Heart left ventricle (tissue), 16 donors: ENCODE data around the gene DAB2IP. TPM values are rescaled to one million over a fixed set of nuclear protein-coding genes. Genes with fewer than 3 reads are reported as not detected.
"Not testable (repeated sequence)": the region's sequence is repeated elsewhere in the genome, so short reads cannot be mapped to it uniquely, and the experiment has no call there.

Experiments used
- ATAC-seq, 4 donors: fragments of 200-7000 bp; cut with Tn5 transposase; one replicate each; pipeline ENCODE4 v1.9.1; 2020 to 2022; ENCODE audit warnings: moderate library complexity in 4 of 4, mild to moderate bottlenecking in 3 of 4, moderate number of reproducible peaks in 1 of 4
- DNase-seq, 5 donors: peaks; one replicate each; pipeline ENCODE4 v3.0.0-alpha.2; 2020
- H3K27ac ChIP-seq, 12 donors: fragments of 200-600 bp; sonication (generic) in 4 of 12; one replicate each; pipeline versions ENCODE4 v1.5.0 to v1.8.0; 2016 to 2022; ENCODE audit warnings: mild to moderate bottlenecking in 2 of 12
- H3K27me3 ChIP-seq, 9 donors: fragments of 200-600 bp; sonication (generic) in 2 of 9; one replicate each; pipeline versions ENCODE4 v1.5.1 to v1.8.0; 2016 to 2022; ENCODE audit warnings: mild to moderate bottlenecking in 3 of 9
- H3K36me3 ChIP-seq, 9 donors: fragments of 200-600 bp; sonication (generic) in 2 of 9; one replicate each; pipeline versions ENCODE4 v1.5.0 to v1.8.0; 2018 to 2022; ENCODE audit warnings: mild to moderate bottlenecking in 2 of 9
- H3K4me1 ChIP-seq, 12 donors: fragments of 200-600 bp; sonication (generic) in 4 of 12; one replicate each; pipeline versions ENCODE4 v1.5.0 to v1.8.0; 2016 to 2022; ENCODE audit warnings: mild to moderate bottlenecking in 3 of 12
- H3K4me3 ChIP-seq, 12 donors: fragments of 200-600 bp; sonication (generic) in 4 of 12; one replicate each; pipeline versions ENCODE4 v1.5.0 to v1.8.0; 2017 to 2022; ENCODE audit warnings: mild to moderate bottlenecking in 9 of 12, moderate library complexity in 4 of 12
- H3K9me3 ChIP-seq, 12 donors: fragments of 200-600 bp; sonication (generic) in 4 of 12; one replicate each; pipeline versions ENCODE4 v1.5.0 to v1.8.0; 2016 to 2022; ENCODE audit warnings: mild to moderate bottlenecking in 1 of 12
- POLR2A ChIP-seq, 2 donors: fragments of 450-650 bp; IDR thresholded peaks; one replicate each; pipeline ENCODE4 v1.6.1; 2017; ENCODE audit warnings: antibody characterized with exemption in 2 of 2, mild to moderate bottlenecking in 2 of 2, moderate library complexity in 2 of 2
- WGBS, 4 donors: extraction: QIAGEN DNeasy Blood & Tissue Kit in 2 of 4; methylation state at CpG; one replicate each; pipeline versions ENCODE4 v1.1.5 to v1.1.7; 2013 to 2018; 5-methylcytosine and 5-hydroxymethylcytosine counted together
- intact Hi-C, 10 donors: fragments of 100-400 bp; cut with DNase I; formaldehyde crosslinking; loops; one replicate each; pipeline versions ENCODE4 v1.11.1 to v1.14.2; 2022
- polyA plus RNA-seq, 2 donors: library from polyadenylated mRNA; stranded (reverse); fragments of 200-250 nt; gene quantifications; one replicate each; pipeline ENCODE4 v1.2.3, GENCODE V29; 2013
- total RNA-seq, 9 donors: library from RNA; depleted of rRNA in 2 of 9; stranded (reverse); fragments of >200 nt in 2 of 9; fragmentation: NEBNext Ultra II Directional in 3 of 9; extraction: Animal tissue kit (Norgen Biotek cat#: 25700) in 3 of 9; gene quantifications; one replicate each; pipeline versions ENCODE4 v1.1.0 to v1.2.4, GENCODE V29; 2016 to 2023
- TF ChIP-seq, protein P1 (sequence below), 12 donors: fragments of 200-600 bp; sonication (generic) in 4 of 12; IDR thresholded peaks; one replicate each; pipeline versions ENCODE4 v1.5.0 to v1.8.0; 2018 to 2022; ENCODE audit warnings: antibody characterized with exemption in 12 of 12, mild to moderate bottlenecking in 5 of 12
- donor health status: ischemic (EF 13 %, LVEDD 7.1; RV severe dilation, severe dysfunction).
- donor health status: healthy with polysubstance abuse.
- donor health status: DM: no; HTN: yes; CAD: no.
- donor health status: DM: no; HTN: no; CAD: no.
- donor health status: ischemic (EF 25% LVEDD 6.9; RV normal size, moderate dysfunction).
- donor health status: ischemic (EF 25% LVEDD 5.7; RV mildly dilated, moderate dysfunction).
- donor health status: healthy.
- donor health status: DM: yes; HTN: yes; CAD: no.
- donor health status: ischemic (EF 35%, LVEDD 5.7; RV mildly dilated, moderate dysfunction).
- donor health status: nonischemic (EF 11% LVEDD 7.7; RV severe dilation, severe dysfunction).
- donor health status: DM: yes; HTN: yes; CAD: no.
- donor health status: PGD.
- donor health status: ischemic (EF 29% LVEDD 5.4; RV normal size, mild dysfunction).
- donor health status: nonischemic (EF 23%, LVEDD 6.1; RV moderate dilation, normal function).

Gene DAB2IP
- total and polyA plus RNA-seq, 11 donors: 30.9 to 103 (median 52.6) TPM

DNA sequence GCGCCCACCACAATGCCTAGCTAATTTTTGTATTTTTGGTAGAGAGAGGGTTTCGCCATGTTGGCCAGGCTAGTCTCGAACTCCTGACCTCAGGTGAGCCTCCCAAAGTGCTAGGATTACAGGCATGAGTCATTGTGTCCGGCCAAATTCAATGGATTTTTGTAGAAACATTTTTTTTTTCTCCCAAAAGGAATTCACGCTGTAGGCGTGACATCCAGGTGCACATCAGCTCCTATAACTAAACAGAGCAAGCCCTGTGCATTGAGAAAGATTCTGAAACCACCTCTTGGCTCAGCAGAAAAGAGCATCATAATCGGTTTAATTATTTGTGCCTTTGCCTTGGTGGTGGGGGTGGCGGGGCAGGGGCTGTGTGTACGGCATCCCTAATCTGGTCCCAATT lies 32.9 kb upstream of the DAB2IP start:
- H3K27me3 ChIP-seq: no peaks in the 10 kb centered on the region
- WGBS, 4 donors: 80 to 88% (median 86%) methylated on average over 9 of the region's 9 CpGs
- DNase-seq (no peak), ATAC-seq (no peak)
- peaks cover 5 to 79% (median 43%) of the 10 kb centered on the region in 12 donors for H3K4me1 ChIP-seq
- H3K4me3 ChIP-seq: no peak overlapping the region
- TF ChIP-seq POLR2A (IDR thresholded peaks at IDR 0.05): no peak
- TF ChIP-seq, protein P1, sequence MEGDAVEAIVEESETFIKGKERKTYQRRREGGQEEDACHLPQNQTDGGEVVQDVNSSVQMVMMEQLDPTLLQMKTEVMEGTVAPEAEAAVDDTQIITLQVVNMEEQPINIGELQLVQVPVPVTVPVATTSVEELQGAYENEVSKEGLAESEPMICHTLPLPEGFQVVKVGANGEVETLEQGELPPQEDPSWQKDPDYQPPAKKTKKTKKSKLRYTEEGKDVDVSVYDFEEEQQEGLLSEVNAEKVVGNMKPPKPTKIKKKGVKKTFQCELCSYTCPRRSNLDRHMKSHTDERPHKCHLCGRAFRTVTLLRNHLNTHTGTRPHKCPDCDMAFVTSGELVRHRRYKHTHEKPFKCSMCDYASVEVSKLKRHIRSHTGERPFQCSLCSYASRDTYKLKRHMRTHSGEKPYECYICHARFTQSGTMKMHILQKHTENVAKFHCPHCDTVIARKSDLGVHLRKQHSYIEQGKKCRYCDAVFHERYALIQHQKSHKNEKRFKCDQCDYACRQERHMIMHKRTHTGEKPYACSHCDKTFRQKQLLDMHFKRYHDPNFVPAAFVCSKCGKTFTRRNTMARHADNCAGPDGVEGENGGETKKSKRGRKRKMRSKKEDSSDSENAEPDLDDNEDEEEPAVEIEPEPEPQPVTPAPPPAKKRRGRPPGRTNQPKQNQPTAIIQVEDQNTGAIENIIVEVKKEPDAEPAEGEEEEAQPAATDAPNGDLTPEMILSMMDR (IDR thresholded peaks at IDR 0.05): no peak
- H3K36me3 ChIP-seq: no peaks in the 10 kb centered on the region
- intact Hi-C loops: loop anchor here in 1 of 10 donors (2.0 kb wide), 1 partner anchor 120 kb away; no protein-coding TSS in a partner anchor
- H3K27ac ChIP-seq: peak overlapping the region in 8 of 12 donors; percentile 58 to 84 (median 79)
- H3K9me3 ChIP-seq: no peaks in the 10 kb centered on the region

DNA sequence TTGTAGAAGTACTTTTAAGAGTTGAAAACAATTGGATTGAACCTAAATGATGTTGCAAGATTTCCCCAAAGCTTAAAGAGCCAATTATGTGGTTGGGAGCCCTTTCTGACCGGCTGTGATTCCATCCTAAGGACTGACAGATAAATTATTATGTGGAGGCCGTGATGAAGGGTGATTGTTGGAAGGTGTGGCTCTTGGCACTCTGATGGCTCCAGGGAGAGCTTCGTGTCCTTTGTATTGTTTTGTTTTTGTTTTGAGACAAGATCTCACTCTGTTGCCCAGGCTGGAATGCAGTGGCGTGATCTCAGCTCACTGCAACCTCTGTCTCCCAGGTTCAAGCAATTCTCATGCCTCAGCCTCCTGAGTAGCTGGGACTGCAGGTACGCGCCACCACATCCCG lies 32.5 kb upstream of the DAB2IP start:
- H3K9me3 ChIP-seq, H3K4me3 ChIP-seq, H3K27me3 ChIP-seq, ATAC-seq, H3K36me3 ChIP-seq: not testable (repeated sequence)
- intact Hi-C loops: loop anchor here in 1 of 10 donors (2.0 kb wide), 1 partner anchor 120 kb away; no protein-coding TSS in a partner anchor
- DNase-seq: peak in 1 of 5 donors; percentile 26
- 66 to 77% (median 69%) methylated on average over 7 of the region's 7 CpGs for WGBS, 4 donors
- peak overlapping the region in 10 of 12 donors; percentile 55 to 84 (median 78) for H3K27ac ChIP-seq
- H3K4me1 ChIP-seq: peaks cover 5 to 75% (median 42%) of the 10 kb centered on the region in 12 donors

DNA sequence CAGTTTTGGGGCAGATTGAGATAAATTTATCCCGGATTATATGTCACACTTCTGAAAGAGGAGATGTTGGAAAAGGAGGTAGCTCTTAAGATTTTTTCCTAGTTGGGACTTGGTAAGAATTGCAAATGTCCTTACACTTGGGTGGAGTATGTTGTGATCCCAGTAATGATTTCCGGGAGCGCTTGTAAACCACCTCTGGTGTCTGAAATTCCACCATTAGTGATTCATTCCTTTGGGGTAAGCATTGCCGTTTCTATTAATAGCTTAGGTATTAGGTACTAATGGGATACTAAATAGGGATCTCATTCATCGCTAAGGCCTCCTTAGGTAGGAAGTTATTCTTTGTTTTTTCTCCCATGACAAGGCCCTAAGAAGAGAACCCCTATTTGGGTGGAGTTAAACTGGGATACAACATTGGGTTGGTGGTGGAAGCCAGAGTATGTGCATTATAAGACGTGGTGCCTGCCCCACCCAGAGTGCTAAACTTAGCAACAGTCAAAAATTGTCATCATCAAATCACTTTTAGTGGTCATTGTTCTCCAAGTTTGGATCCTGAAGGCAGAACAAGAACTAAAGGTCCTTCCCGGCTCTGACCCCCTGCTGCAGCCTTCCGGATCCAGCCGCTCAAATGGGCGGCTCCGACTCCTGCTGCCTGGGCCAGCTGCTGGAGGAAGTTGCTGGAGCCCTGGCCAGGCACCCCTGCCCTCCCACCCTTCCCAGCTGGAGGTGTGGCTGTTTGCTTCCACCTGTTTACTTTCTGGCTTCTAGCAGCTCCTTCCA lies 31.7 kb upstream of the DAB2IP start:
- Histone ChIP-seq H3K4me3 (no peak overlapping the region), H3K36me3 (no peaks in the 10 kb centered on the region), H3K4me1 (peaks cover 5 to 74% (median 41%) of the 10 kb centered on the region in 12 donors), H3K27ac (peak overlapping the region; percentile 14 to 84 (median 78)), H3K27me3 (no peaks in the 10 kb centered on the region), H3K9me3 (no peaks in the 10 kb centered on the region)
- DNase-seq: peak; percentile 70 to 80 (median 73)
- ATAC-seq: peak; percentile 54 to 89 (median 68)
- TF ChIP-seq, protein P1 (IDR thresholded peaks at IDR 0.05): no peak
- no peak for TF ChIP-seq POLR2A (IDR thresholded peaks at IDR 0.05)
- intact Hi-C loops: loop anchor here in 3 of 10 donors (2.0 to 5.0 kb wide), 4 partner anchors 52 to 119 kb away; no protein-coding TSS in a partner anchor
- WGBS, 4 donors: 51 to 63% (median 58%) methylated on average over 11 of the region's 11 CpGs

DNA sequence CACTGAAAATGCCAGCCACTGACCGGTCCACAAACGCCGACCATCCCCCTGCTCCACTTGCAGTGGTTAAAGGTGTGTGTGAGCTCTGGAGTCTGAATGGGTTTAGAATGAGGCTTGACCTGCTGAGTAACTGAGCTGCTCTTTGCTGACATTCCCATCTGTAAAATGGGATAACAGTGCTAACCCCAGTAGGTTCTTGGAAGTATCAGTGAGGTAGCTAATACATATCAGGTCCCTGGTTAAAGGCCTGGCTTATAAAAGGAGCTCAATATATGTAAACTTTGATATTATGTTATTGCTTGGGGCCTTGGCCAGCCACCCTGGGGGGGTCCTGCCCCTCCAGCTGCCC lies 31.1 kb upstream of the DAB2IP start:
- Histone ChIP-seq H3K4me3 (no peak overlapping the region), H3K9me3 (no peaks in the 10 kb centered on the region), H3K4me1 (peaks cover 5 to 78% (median 41%) of the 10 kb centered on the region in 12 donors), H3K27me3 (no peaks in the 10 kb centered on the region), H3K36me3 (no peaks in the 10 kb centered on the region), H3K27ac (peak overlapping the region in 11 of 12 donors; percentile 13 to 84 (median 64))
- ATAC-seq: no peak
- TF ChIP-seq, protein P1 (IDR thresholded peaks at IDR 0.05): no peak
- no peak for TF ChIP-seq POLR2A (IDR thresholded peaks at IDR 0.05)
- DNase-seq: no peak
- 73 to 83% (median 77%) methylated on average over 3 of the region's 3 CpGs for WGBS, 4 donors
- intact Hi-C loops: loop anchor here in 3 of 10 donors (5.0 kb wide), 3 partner anchors 53 to 73 kb away; no protein-coding TSS in a partner anchor
